GM19043 (cell line): Measurements from ENCODE around the gene IFT52.
"Not testable (repeated sequence)": the region's sequence is repeated elsewhere in the genome, so short reads cannot be mapped to it uniquely, and the experiment has no call there.

Source experiments
- ATAC-seq: cut with Tn5 transposase; IDR thresholded peaks from one replicate; pipeline ENCODE4 v1.9.1; 2021; ENCODE audit warnings: low read depth; ENCODE audit not compliant: unreplicated experiment

IFT52 gene

GRCh38 chr20:43565758-43566104, 25.0 kb upstream of the IFT52 start:
- ATAC-seq, result no peak

DNA sequence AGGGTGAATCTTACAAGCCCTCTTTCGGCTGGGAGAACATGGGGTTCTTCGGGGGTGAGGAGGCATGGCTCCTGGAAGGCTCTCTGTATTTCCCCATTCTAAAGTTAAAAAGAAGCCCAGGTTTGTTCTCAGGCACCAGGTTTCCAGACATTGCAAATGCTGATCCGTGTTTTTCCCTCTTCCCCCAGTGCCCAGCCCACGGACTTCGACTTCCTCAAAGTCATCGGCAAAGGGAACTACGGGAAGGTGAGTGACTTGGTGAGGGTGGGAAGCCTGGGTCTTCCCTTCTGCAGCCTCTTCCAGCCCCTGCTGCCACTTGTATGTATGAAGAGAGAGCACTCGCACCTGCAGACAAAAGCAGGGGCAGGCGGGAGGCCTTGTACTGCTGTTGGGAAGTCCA, 23.3 kb upstream of the IFT52 start:
- ATAC-seq, result no peak

DNA sequence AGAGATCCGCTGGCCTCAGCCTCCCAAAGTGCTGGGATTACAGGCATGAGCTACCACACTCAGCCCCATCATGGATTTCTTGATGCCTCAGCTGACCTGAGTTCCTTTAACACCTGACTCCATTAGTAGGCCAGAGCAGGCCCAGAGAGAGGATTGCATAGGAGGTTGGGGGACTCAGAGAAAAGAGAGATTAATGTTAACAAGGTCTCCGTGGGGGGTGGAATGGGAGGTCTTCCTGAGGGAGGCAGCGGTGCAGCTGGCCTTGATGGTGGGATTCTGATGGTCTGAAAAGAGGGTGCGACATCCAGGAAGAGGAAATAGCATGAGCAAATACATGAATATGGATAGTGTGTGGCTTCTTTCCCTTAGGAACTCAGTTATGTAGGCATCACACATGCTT, 22.0 kb upstream of the IFT52 start:
- ATAC-seq, result no peak

DNA sequence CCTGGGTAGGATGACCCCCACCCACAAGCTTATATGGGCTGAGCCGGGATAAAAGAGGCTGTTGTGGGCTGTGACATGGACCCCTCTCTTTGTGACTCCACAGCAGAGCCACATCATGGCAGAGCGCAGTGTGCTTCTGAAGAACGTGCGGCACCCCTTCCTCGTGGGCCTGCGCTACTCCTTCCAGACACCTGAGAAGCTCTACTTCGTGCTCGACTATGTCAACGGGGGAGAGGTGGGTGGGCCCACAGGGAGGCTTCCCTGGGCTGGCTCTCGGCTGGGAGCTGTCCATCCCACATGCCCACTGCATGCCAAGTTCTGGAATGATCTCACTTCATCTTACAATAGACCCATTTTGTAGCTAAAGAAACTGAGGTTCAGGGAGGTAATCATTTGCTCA, 21.5 kb upstream of the IFT52 start:
- ATAC-seq, result no peak

DNA sequence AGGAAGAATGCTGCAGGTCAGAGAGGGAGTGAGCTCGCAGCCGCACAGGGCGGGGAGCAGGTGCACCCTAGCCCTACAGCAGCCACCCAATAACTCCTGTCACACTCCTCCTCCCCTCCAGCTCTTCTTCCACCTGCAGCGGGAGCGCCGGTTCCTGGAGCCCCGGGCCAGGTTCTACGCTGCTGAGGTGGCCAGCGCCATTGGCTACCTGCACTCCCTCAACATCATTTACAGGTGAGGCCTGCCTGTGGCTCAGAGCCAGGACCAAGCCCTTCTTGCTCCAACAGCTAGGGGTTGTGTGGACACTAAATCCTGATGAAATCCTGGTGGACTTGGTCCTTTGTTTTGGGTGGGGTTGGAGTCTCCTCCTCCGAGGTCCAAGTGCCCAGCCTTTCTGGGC, 20.2 kb upstream of the IFT52 start:
- ATAC-seq, result no peak

DNA sequence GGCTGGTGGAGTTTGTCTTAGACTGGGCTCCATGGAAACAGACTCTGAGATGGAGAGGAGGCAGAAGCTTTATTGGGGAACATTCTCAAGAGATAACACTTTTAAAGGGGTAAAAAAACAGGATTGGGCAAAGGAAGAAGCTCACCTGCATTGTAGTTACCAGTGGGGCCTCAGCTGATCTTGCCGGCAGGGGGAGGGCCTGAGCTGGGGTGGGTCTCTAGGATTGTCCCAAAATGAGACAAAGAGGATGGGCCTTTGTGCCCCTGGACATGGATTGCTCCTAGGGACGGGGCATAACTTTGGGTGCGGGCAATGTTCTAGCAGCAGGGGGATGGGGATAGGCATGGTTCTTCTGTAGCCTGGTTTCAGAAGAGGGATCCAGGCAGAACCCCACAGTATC, 19.4 kb upstream of the IFT52 start:
- ATAC-seq, result no peak

GRCh38 chr20:43571771-43572170, 19.0 kb upstream of the IFT52 start:
- no peak for ATAC-seq

- no peak for ATAC-seq
Observed at GRCh38 chr20:43572891-43573290, 17.8 kb upstream of the IFT52 start.

- no peak for ATAC-seq
Observed at GRCh38 chr20:43576108-43576507, 14.6 kb upstream of the IFT52 start.

DNA sequence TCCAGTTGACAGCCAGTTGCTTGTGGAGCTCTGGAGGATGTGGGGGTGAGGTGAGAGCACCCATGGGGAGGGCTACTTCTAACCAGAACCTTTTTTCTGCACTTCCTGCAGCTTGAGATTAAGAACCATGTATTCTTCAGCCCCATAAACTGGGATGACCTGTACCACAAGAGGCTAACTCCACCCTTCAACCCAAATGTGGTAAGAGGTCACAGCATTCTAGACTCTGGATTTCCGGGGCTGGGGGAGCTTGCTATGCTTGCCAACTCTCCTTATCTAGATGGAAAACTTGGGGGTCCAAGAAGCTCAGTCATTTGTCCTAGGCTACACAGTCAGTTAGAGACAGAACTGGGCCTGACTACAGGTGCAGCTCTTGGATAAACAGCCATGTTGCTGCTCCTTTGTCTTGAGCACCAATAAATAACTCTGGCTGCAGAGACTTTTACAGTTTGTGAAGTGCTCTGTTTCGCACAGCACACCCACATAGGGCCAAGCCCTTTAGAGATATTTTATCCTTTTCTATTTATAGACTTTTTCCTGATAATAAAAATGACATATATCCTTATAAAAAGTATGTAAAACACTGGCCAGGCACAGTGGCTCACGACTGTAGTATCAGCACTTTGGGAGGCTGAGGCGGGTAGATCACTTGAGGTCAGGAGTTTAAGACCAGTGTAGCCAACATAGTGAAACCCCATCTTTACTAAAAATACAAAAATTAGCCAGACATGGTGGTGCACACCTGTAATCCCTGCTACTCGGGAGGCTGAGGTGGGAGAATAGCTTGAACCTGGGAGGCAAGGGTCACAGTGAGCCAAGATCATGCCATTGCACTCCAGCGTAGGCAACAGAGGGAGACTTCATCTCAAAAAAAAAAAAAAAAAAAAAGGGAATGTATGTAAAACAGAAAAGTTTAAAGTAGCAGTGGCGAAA, 10.6 kb upstream of the IFT52 start:
- no peak for ATAC-seq

DNA sequence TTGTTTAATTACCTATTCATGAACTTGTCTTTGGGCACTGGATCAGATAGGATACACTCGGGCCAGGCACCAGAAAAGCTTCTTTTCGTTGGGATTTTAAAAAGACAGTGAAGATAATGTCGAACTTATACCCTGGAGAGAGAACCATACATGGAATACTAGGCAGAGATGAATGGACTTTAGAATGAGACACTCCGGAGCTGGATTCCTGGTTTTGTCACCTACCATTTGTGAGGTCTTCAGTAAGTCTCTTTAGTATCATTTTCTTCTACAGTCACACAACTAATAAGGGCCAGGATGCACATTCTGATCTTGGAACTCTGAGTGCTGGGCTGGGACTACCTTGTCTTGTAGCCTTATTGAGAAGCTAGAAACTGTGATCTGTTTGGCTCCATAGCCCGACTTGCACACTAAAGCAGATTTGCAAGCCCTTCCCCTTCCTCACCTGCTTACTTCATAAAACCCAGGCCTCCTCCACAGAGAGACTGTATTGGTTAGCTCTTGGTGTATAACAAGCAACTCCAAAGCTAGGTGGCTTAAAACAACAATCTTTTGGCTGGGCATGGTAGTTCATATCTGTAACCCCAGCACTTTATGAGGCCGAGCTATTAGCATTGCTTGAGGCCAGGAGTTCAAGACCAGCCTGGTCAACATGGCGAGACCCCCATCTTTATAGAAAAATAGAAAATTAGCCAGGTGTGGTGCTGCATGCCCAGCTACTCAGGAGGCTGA, 7.4 kb upstream of the IFT52 start:
- no peak for ATAC-seq

- no peak for ATAC-seq
Observed at GRCh38 chr20:43583982-43584432, 6.7 kb upstream of the IFT52 start.

DNA sequence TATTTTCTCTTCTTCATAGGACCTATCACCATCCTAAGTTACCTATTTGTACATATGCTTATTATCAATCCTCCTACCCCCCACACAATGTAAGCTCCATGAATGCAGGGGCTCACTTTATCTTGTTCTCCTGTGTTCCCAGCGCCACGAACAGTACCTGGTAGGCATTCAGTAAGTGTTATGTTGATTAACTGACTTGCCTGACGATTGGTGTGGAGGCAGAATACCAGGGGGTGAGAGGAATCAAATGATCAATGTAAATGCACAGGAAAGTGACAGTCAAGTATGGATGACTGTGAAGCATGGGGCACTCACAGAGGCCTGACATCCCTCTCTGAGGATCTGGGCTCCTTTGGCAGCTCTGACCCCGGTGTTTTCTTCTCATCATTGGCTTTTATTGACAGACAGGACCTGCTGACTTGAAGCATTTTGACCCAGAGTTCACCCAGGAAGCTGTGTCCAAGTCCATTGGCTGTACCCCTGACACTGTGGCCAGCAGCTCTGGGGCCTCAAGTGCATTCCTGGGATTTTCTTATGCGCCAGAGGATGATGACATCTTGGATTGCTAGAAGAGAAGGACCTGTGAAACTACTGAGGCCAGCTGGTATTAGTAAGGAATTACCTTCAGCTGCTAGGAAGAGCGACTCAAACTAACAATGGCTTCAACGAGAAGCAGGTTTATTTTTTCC, 6.1 kb upstream of the IFT52 start:
- ATAC-seq, result no peak

GRCh38 chr20:43586641-43587040, 4.1 kb upstream of the IFT52 start:
- no peak for ATAC-seq

DNA sequence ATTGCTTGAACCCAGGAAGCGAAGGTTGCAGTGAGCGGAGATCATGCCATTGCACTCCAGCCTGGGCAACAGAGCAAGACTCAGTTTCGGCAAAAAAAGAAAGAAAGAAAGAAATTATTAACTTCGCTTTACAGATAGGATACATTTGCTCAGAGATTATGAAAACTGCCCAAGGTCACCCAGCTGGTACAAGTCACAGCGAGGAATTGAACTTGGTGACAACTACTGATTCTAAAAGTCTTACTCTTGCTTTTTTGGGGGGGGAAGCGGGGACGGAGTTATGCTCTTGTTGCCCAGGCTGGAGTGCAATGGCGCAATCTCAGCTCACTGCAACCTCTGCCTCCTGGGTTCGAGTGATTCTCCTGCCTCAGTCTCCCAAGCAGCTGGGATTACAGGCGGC, 2.2 kb upstream of the IFT52 start:
- ATAC-seq, result not testable (repeated sequence)

DNA sequence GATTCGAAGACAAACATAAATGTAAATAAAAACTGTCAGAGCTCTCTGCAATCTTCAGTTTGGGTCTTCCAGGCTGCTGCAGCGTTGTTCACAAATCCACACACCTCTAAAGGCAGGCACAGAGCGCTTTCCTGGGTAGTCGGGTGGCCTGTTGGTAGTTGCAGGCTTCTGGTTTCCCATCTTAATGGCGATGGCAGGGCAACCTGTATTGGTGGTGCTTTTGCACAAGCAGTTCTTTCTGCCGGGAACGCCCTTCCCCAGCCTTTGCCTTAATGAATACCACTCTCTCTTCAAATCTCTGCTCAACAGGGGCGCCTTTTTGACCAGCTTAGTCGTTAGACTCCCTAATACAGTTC, 723 bp upstream of the IFT52 start:
- ATAC-seq, result no peak

GRCh38 chr20:43601960-43602359, 11.2 kb downstream of the IFT52 start:
- not testable (repeated sequence) for ATAC-seq

DNA sequence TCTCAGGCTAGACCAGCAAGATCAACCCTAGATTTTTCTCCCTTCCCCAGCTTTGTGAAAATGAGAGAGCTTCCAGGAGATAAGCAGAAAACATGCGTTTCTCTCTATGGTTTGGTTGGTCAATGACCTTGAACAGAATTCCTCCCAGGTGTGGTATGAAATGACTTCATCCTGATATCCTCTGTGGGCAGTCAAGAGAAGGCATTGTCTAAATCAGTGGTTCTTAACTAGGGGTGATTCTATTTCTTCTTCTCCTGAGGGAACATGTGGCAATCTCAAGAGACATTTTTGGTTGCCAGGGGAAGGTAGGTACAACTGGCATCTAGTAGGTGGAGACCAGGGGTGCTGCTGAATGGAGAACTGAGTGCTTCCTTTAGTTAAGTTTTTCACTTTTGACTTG, 12.4 kb downstream of the IFT52 start:
- ATAC-seq, result no peak

DNA sequence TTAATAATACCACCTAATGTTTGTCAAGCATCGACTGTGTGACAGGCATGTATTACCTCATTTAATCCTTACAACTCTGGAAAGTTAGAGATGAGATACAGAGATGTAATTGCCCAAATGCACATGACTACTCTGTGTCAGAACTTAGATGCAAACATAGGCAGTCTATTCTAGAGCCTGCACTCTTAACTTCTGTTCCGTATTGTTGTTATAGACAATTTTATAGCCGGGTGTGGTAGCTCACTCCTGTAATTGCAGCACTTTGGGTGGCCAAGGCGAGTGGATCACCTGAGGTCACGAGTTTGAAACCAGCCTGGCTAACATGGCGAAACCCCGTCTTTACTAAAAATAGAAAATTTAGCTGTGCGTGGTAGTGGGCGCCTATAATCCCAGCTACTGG, 15.0 kb downstream of the IFT52 start:
- ATAC-seq, result no peak

GRCh38 chr20:43607278-43607677, 16.5 kb downstream of the IFT52 start:
- not testable (repeated sequence) for ATAC-seq

DNA sequence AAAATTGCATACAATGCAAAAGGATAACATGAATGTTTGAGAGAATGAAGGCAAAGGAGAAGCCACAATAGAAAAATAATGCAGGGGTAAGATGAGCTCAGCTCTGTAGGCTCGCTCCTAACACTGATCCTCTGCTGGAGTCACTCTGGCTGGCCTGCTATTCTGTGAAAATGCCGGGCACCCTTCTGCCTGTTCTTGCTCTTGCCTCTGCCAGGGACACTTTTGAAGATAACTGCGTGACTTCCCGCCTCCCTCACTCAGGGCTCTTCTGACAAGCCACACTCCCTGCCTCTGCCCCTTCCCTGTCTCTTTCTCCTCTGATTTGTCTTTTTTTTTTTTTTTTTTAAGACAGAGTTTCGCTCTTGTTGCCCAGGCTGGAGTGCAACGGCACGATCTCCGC, 40.9 kb downstream of the IFT52 start:
- ATAC-seq, result no peak
